Heart left ventricle (tissue), 16 donors: Measurements from ENCODE around the gene TNFRSF11A. TPM values are rescaled to one million over a fixed set of nuclear protein-coding genes. Genes with fewer than 3 reads are reported as not detected.

Source experiments
- ATAC-seq, 4 donors: fragments of 200-7000 bp; cut with Tn5 transposase; one replicate each; pipeline ENCODE4 v1.9.1; 2020 to 2022; ENCODE audit warnings: moderate library complexity in 4 of 4, mild to moderate bottlenecking in 3 of 4, moderate number of reproducible peaks in 1 of 4
- DNase-seq, 5 donors: peaks; one replicate each; pipeline ENCODE4 v3.0.0-alpha.2; 2020
- H3K27ac ChIP-seq, 12 donors: fragments of 200-600 bp; sonication (generic) in 4 of 12; one replicate each; pipeline versions ENCODE4 v1.5.0 to v1.8.0; 2016 to 2022; ENCODE audit warnings: mild to moderate bottlenecking in 2 of 12
- H3K27me3 ChIP-seq, 9 donors: fragments of 200-600 bp; sonication (generic) in 2 of 9; one replicate each; pipeline versions ENCODE4 v1.5.1 to v1.8.0; 2016 to 2022; ENCODE audit warnings: mild to moderate bottlenecking in 3 of 9
- H3K36me3 ChIP-seq, 9 donors: fragments of 200-600 bp; sonication (generic) in 2 of 9; one replicate each; pipeline versions ENCODE4 v1.5.0 to v1.8.0; 2018 to 2022; ENCODE audit warnings: mild to moderate bottlenecking in 2 of 9
- H3K4me1 ChIP-seq, 12 donors: fragments of 200-600 bp; sonication (generic) in 4 of 12; one replicate each; pipeline versions ENCODE4 v1.5.0 to v1.8.0; 2016 to 2022; ENCODE audit warnings: mild to moderate bottlenecking in 3 of 12
- H3K4me3 ChIP-seq, 12 donors: fragments of 200-600 bp; sonication (generic) in 4 of 12; one replicate each; pipeline versions ENCODE4 v1.5.0 to v1.8.0; 2017 to 2022; ENCODE audit warnings: mild to moderate bottlenecking in 9 of 12, moderate library complexity in 4 of 12
- H3K9me3 ChIP-seq, 12 donors: fragments of 200-600 bp; sonication (generic) in 4 of 12; one replicate each; pipeline versions ENCODE4 v1.5.0 to v1.8.0; 2016 to 2022; ENCODE audit warnings: mild to moderate bottlenecking in 1 of 12
- POLR2A ChIP-seq, 2 donors: fragments of 450-650 bp; IDR thresholded peaks; one replicate each; pipeline ENCODE4 v1.6.1; 2017; ENCODE audit warnings: antibody characterized with exemption in 2 of 2, mild to moderate bottlenecking in 2 of 2, moderate library complexity in 2 of 2
- WGBS, 4 donors: extraction: QIAGEN DNeasy Blood & Tissue Kit in 2 of 4; methylation state at CpG; one replicate each; pipeline versions ENCODE4 v1.1.5 to v1.1.7; 2013 to 2018; 5-methylcytosine and 5-hydroxymethylcytosine counted together
- intact Hi-C, 10 donors: fragments of 100-400 bp; cut with DNase I; formaldehyde crosslinking; loops; one replicate each; pipeline versions ENCODE4 v1.11.1 to v1.14.2; 2022
- polyA plus RNA-seq, 2 donors: library from polyadenylated mRNA; stranded (reverse); fragments of 200-250 nt; gene quantifications; one replicate each; pipeline ENCODE4 v1.2.3, GENCODE V29; 2013
- total RNA-seq, 9 donors: library from RNA; depleted of rRNA in 2 of 9; stranded (reverse); fragments of >200 nt in 2 of 9; fragmentation: NEBNext Ultra II Directional in 3 of 9; extraction: Animal tissue kit (Norgen Biotek cat#: 25700) in 3 of 9; gene quantifications; one replicate each; pipeline versions ENCODE4 v1.1.0 to v1.2.4, GENCODE V29; 2016 to 2023
- TF ChIP-seq, protein P1 (sequence below), 12 donors: fragments of 200-600 bp; sonication (generic) in 4 of 12; IDR thresholded peaks; one replicate each; pipeline versions ENCODE4 v1.5.0 to v1.8.0; 2018 to 2022; ENCODE audit warnings: antibody characterized with exemption in 12 of 12, mild to moderate bottlenecking in 5 of 12
- donor health status: ischemic (EF 13 %, LVEDD 7.1; RV severe dilation, severe dysfunction).
- donor health status: healthy with polysubstance abuse.
- donor health status: DM: no; HTN: yes; CAD: no.
- donor health status: DM: no; HTN: no; CAD: no.
- donor health status: ischemic (EF 25% LVEDD 6.9; RV normal size, moderate dysfunction).
- donor health status: ischemic (EF 25% LVEDD 5.7; RV mildly dilated, moderate dysfunction).
- donor health status: healthy.
- donor health status: DM: yes; HTN: yes; CAD: no.
- donor health status: ischemic (EF 35%, LVEDD 5.7; RV mildly dilated, moderate dysfunction).
- donor health status: nonischemic (EF 11% LVEDD 7.7; RV severe dilation, severe dysfunction).
- donor health status: DM: yes; HTN: yes; CAD: no.
- donor health status: PGD.
- donor health status: ischemic (EF 29% LVEDD 5.4; RV normal size, mild dysfunction).
- donor health status: nonischemic (EF 23%, LVEDD 6.1; RV moderate dilation, normal function).

TNFRSF11A gene
- total and polyA plus RNA-seq, 11 donors = 0.16 to 5.0 (median 1.4) TPM

DNA sequence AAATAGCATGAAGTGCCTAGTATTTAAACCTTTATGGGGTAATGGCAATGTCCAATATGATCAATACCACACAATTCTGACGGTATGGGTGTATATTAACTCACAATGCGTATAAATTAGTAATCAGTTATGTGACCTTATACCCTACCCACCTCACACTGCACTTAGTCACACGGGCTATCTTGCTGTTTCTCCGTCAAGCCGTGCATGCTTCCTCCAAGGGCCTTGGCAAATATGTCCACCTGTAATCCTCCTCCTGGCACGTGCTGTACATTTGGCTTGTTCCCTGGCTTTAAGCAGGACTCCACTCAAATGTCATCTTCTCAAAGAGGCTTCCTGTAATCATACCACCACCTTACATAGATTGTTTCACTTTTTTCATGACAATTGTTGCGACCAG, 12.2 kb downstream of the TNFRSF11A start:
- DNase-seq (no peak), ATAC-seq (no peak)
- Histone ChIP-seq H3K4me1 (peaks cover 0 to 7% (median 0%) of the 10 kb centered on the region in 12 donors), H3K27me3 (peaks cover 0 to 43% (median 0%) of the 10 kb centered on the region in 9 donors), H3K4me3 (no peak overlapping the region), H3K27ac (no peak overlapping the region), H3K9me3 (no peaks in the 10 kb centered on the region), H3K36me3 (no peaks in the 10 kb centered on the region)
- TF ChIP-seq POLR2A (IDR thresholded peaks at IDR 0.05) = no peak
- TF ChIP-seq, protein P1, sequence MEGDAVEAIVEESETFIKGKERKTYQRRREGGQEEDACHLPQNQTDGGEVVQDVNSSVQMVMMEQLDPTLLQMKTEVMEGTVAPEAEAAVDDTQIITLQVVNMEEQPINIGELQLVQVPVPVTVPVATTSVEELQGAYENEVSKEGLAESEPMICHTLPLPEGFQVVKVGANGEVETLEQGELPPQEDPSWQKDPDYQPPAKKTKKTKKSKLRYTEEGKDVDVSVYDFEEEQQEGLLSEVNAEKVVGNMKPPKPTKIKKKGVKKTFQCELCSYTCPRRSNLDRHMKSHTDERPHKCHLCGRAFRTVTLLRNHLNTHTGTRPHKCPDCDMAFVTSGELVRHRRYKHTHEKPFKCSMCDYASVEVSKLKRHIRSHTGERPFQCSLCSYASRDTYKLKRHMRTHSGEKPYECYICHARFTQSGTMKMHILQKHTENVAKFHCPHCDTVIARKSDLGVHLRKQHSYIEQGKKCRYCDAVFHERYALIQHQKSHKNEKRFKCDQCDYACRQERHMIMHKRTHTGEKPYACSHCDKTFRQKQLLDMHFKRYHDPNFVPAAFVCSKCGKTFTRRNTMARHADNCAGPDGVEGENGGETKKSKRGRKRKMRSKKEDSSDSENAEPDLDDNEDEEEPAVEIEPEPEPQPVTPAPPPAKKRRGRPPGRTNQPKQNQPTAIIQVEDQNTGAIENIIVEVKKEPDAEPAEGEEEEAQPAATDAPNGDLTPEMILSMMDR (IDR thresholded peaks at IDR 0.05) = no peak
- intact Hi-C loops = loop anchor here in 2 of 10 donors (10.0 kb wide), 2 partner anchors 247 to 377 kb away; partner anchors contain the start of gene PHLPP1 (in 1 of the 2)
- 85 to 87% (median 86%) methylated on average over 7 of the region's 7 CpGs for WGBS, 4 donors

DNA sequence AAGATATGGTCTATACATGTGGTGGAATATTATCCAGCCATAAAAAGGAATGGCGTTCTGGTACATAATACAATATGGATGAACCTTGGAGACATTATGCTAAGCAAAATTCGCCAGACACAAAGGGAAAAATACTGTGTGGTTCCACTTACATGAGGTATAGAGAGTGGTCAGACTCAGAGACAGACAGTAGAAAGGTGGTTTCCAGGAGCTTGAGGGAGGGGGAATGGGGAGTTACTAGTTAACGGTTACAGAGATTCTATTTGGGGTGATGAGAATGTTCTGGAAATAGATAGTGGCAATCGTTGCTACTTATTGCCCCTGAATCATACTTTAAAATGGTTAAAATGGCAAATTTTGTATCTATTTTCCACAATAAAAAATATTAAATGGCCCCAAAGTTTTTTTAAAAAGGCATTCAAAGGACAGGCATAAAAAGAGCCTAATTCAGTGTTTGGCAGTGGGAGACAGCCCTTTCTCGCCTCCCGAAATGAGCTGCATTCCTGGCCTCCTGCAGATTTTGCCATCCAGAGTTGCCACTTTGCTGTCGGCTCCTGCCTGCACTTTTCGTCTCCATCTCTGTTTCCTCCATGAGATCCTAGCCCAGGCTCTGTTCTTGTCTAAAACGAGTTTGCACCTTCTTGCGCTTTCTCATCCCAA, 13.5 kb downstream of the TNFRSF11A start:
- Histone ChIP-seq H3K4me1 (peaks cover 0 to 7% (median 0%) of the 10 kb centered on the region in 12 donors), H3K9me3 (no peaks in the 10 kb centered on the region), H3K27ac (no peak overlapping the region), H3K27me3 (peaks cover 0 to 31% (median 0%) of the 10 kb centered on the region in 9 donors), H3K4me3 (no peak overlapping the region), H3K36me3 (no peaks in the 10 kb centered on the region)
- 56 to 63% (median 61%) methylated on average over 10 of the region's 10 CpGs for WGBS, 4 donors
- intact Hi-C loops = loop anchor here in 2 of 10 donors (10.0 kb wide), 2 partner anchors 246 to 376 kb away; partner anchors contain the start of gene PHLPP1 (in 1 of the 2)
- no peak for TF ChIP-seq POLR2A (IDR thresholded peaks at IDR 0.05)
- TF ChIP-seq, protein P1 (IDR thresholded peaks at IDR 0.05) = no peak
- DNase-seq = no peak
- no peak for ATAC-seq

DNA sequence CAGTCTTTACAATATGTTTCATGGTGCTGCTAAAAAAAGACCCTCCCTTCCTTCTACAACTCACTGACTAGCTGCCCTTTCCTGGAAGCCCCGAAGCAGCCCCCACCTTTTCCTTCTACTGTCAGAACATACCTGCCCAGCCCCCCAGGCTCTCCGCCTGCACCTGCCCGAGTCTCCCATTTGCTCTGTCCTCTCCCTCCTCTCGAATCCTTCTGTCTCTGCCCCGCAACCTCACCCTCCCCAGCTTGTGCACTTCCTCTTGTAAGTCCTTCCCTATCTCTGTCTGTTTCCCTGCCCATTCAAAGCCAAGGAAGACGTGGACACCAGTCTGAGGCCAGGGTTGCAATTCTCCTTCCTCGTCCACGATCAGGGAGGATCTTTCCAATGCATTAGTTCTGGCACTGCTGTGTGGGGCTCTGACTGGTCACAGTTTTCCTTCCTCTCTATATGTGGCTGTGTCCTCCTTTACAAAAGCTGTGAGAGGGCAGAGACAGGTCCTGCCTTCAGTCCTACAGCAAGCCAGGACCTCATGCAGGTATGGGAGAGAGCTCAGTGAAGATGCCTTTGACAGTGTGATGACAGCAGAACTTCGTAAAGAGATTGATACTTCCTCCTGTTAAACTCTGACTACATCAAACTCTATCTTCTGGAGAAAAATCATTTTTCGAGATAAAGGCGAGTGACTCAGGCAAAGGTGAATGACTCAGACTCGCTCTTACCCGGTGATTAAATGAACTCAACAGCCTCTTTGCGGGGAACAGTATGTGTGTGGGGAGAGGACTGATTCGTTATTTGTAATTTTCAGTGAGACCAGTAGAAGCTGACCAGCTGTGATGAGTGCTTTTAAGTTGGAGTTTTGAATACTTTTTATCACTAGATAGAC, 14.2 kb downstream of the TNFRSF11A start:
- intact Hi-C loops = loop anchor here in 2 of 10 donors (10.0 kb wide), 2 partner anchors 245 to 375 kb away; partner anchors contain the start of gene PHLPP1 (in 1 of the 2)
- peak in 1 of 4 donors; percentile 53 for ATAC-seq
- H3K4me1 ChIP-seq = peaks cover 0 to 7% (median 0%) of the 10 kb centered on the region in 12 donors
- peaks cover 0 to 26% (median 0%) of the 10 kb centered on the region in 9 donors for H3K27me3 ChIP-seq
- 53 to 64% (median 59%) methylated on average over 15 of the region's 15 CpGs for WGBS, 4 donors
- no peaks in the 10 kb centered on the region for H3K36me3 ChIP-seq
- H3K9me3 ChIP-seq = no peaks in the 10 kb centered on the region
- no peak for TF ChIP-seq POLR2A (IDR thresholded peaks at IDR 0.05)
- TF ChIP-seq, protein P1 (IDR thresholded peaks at IDR 0.05) = no peak
- no peak overlapping the region for H3K27ac ChIP-seq
- DNase-seq = peak in 1 of 5 donors; percentile 42
- no peak overlapping the region for H3K4me3 ChIP-seq

DNA sequence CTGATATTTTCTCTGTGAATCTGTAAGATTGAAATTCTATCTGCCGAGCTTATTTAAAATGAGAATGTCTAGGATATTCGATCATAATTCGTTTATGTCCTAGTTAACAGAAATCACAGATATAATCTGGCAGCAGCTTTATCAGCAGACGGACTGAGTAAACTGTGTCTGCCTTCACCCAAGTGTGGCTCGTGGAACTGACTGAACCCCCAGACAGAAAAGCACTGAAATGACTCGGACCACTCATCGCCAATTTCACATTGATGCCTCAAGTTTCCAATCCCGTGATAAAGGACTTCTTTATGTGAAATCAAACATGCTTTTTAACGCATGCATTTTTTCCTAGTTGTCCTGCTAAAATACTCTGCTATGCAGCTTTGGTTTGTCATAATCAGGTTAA, 15.9 kb downstream of the TNFRSF11A start:
- H3K9me3 ChIP-seq = no peaks in the 10 kb centered on the region
- H3K27me3 ChIP-seq = peaks cover 0 to 15% (median 0%) of the 10 kb centered on the region in 9 donors
- H3K27ac ChIP-seq = no peak overlapping the region
- peaks cover 0 to 7% (median 0%) of the 10 kb centered on the region in 12 donors for H3K4me1 ChIP-seq
- no peak overlapping the region for H3K4me3 ChIP-seq
- 85 to 91% (median 86%) methylated on average over 9 of the region's 9 CpGs for WGBS, 4 donors
- ATAC-seq (no peak), DNase-seq (no peak)
- TF ChIP-seq, protein P1 (IDR thresholded peaks at IDR 0.05) = no peak
- no peak for TF ChIP-seq POLR2A (IDR thresholded peaks at IDR 0.05)
- intact Hi-C loops = no loop called here
- H3K36me3 ChIP-seq = no peaks in the 10 kb centered on the region
